Panc1 (cell line): ENCODE data around the gene LRBA. TPM values are rescaled to one million over a fixed set of nuclear protein-coding genes. Genes with fewer than 3 reads are reported as not detected.

Experiments
- ATAC-seq: fragments of 200-7000 bp; cut with Tn5 transposase; 2 replicates; pipeline ENCODE4 v1.9.1; 2020; ENCODE audit warnings: mild to moderate bottlenecking, moderate library complexity
- BruUV-seq: library from RNA; stranded (reverse); fragments of 400-500 nt; replicated peaks from 2 replicates; lab custom pipeline; 2021; lab: Mats Ljungman, UMichigan
- CTCF ChIA-PET: fragments of 300-600 bp; sonication (Branson Sonifier 250); formaldehyde crosslinking; loops from one replicate; lab custom pipeline; 2022; ENCODE audit warnings: antibody characterized with exemption; lab: Charles Lee
- POLR2A ChIA-PET: fragments of 300-600 bp; sonication (Branson Sonifier 250); formaldehyde crosslinking; loops from one replicate; lab custom pipeline; 2022; ENCODE audit warnings: antibody characterized with exemption; lab: Charles Lee
- DNase-seq: peaks from one replicate; pipeline ENCODE4 v3.0.0-alpha.2; 2010; ENCODE audit warnings: low read depth, low spot score
- H3K27ac ChIP-seq: 2 replicates; pipeline ENCODE4 v1.5.1; 2011; ENCODE audit warnings: mild to moderate bottlenecking, low read length, inconsistent platforms
- H3K27me3 ChIP-seq: fragments of 200-500 bp; sonication (Bioruptor generic); 2 replicates; pipeline ENCODE4 v1.6.0; 2014; ENCODE audit warnings: low read length, inconsistent platforms; ENCODE audit not compliant: control insufficient read depth, insufficient read depth
- H3K36me3 ChIP-seq: fragments of 200-500 bp; sonication (Bioruptor generic); 2 replicates; pipeline ENCODE4 v1.5.1; 2014; ENCODE audit warnings: inconsistent platforms, mild to moderate bottlenecking, low read length, moderate library complexity; ENCODE audit not compliant: control insufficient read depth, insufficient read depth
- H3K4me1 ChIP-seq: 2 replicates; pipeline ENCODE4 v1.5.1; 2011; ENCODE audit warnings: inconsistent platforms, mild to moderate bottlenecking, low read length, moderate library complexity; ENCODE audit not compliant: control insufficient read depth, insufficient read depth
- H3K4me3 ChIP-seq, 2 experiments: 2 replicates each; pipeline ENCODE4 v1.5.1; 2011 to 2012; ENCODE audit warnings: low read depth in 2 of 2, low read length in 2 of 2, mild to moderate bottlenecking in 2 of 2, inconsistent platforms in 1 of 2, moderate library complexity in 1 of 2
- H3K9me3 ChIP-seq: fragments of 200-500 bp; sonication (Bioruptor generic); 2 replicates; pipeline ENCODE4 v1.5.1; 2014; ENCODE audit warnings: low read depth, mild to moderate bottlenecking, inconsistent platforms, low read length, moderate library complexity; ENCODE audit not compliant: control insufficient read depth, insufficient read depth
- CTCF ChIP-seq: fragments of 450-650 bp; IDR thresholded peaks from 2 replicates; pipeline ENCODE4 v1.5.1; 2017; ENCODE audit warnings: mild to moderate bottlenecking
- POLR2AphosphoS5 ChIP-seq: IDR thresholded peaks from 2 replicates; pipeline ENCODE4 v1.6.1; 2012; ENCODE audit warnings: mild to moderate bottlenecking, low read depth, low read length, moderate library complexity
- REST ChIP-seq, 2 experiments: IDR thresholded peaks; 2 replicates each; pipeline ENCODE4 v1.6.1; 2011 to 2012; ENCODE audit warnings: low read depth in 2 of 2, control low read depth in 1 of 2, low read length in 1 of 2, mild to moderate bottlenecking in 1 of 2, moderate library complexity in 1 of 2; ENCODE audit not compliant: insufficient read depth in 1 of 2
- SIN3A ChIP-seq: IDR thresholded peaks from 2 replicates; pipeline ENCODE4 v1.6.1; 2012; ENCODE audit warnings: low read depth, mild to moderate bottlenecking, low read length, moderate library complexity, borderline replicate concordance; ENCODE audit not compliant: insufficient read depth
- TCF7L2 ChIP-seq: IDR thresholded peaks from 2 replicates; pipeline ENCODE4 v1.6.1; 2011; ENCODE audit warnings: mild to moderate bottlenecking, low read depth, low read length, inconsistent platforms
- in situ Hi-C: cut with HindIII; loops from 2 replicates; pipeline ENCODE4 v1.10.0; 2016; ENCODE audit warnings: low sequenced_read_pairs, low pct_unique_long_range_greater_than_20kb
- intact Hi-C: fragments of 100-400 bp; cut with micrococcal nuclease; formaldehyde crosslinking; loops from one replicate; pipeline ENCODE4 v1.10.0; 2022; ENCODE audit not compliant: unreplicated experiment
- total RNA-seq: library from RNA; stranded (reverse); gene quantifications from one replicate; pipeline ENCODE4 v1.2.1, GENCODE V29; 2021; ENCODE audit not compliant: unreplicated experiment

Gene LRBA
- total RNA-seq, 1 experiment from 2014 or later, result 26.4 TPM

GRCh38 chr4:150332086-150332485, 683.0 kb downstream of the LRBA start:
- DNase-seq (no peak), ATAC-seq (no peak)
- intact Hi-C loops, result no loop called here
- Histone ChIP-seq H3K36me3 (no peaks in the 10 kb centered on the region), H3K9me3 (no peaks in the 10 kb centered on the region), H3K27me3 (no peaks in the 10 kb centered on the region), H3K27ac (no peak overlapping the region), H3K4me1 (no peaks in the 10 kb centered on the region), H3K4me3 (no peak overlapping the region)
- no TSS peak for BruUV-seq
- in situ Hi-C loops, result no loop called here
- ChIA-PET POLR2A (no interaction called here), CTCF (no interaction called here)
- TF ChIP-seq REST (IDR thresholded peaks at IDR 0.05; ENCODE audit: insufficient read depth in 1 of 2, low read depth in 2 of 2, low read length in 1 of 2) (no peak), TCF7L2 (no peak), CTCF (no peak), POLR2AphosphoS5 (no peak), SIN3A (no peak)

- TF ChIP-seq SIN3A, result no peak
- TF ChIP-seq POLR2AphosphoS5, result no peak
- TF ChIP-seq TCF7L2, result no peak
- TF ChIP-seq REST (IDR thresholded peaks at IDR 0.05; ENCODE audit: insufficient read depth in 1 of 2, low read depth in 2 of 2, low read length in 1 of 2), result no peak
- no peak for TF ChIP-seq CTCF
- Histone ChIP-seq H3K9me3 (no peaks in the 10 kb centered on the region), H3K27ac (no peak overlapping the region), H3K36me3 (no peaks in the 10 kb centered on the region), H3K27me3 (no peaks in the 10 kb centered on the region), H3K4me1 (no peaks in the 10 kb centered on the region), H3K4me3 (no peak overlapping the region)
- ChIA-PET CTCF (no interaction called here), POLR2A (no interaction called here)
- intact Hi-C loops, result no loop called here
- BruUV-seq, result no TSS peak
- DNase-seq (no peak), ATAC-seq (no peak)
- in situ Hi-C loops, result no loop called here
Measured at GRCh38 chr4:150329373-150329772, 685.7 kb downstream of the LRBA start.
